B cell (primary cell): ENCODE results near the gene HJV. TPM values are rescaled to one million over a fixed set of nuclear protein-coding genes. Genes with fewer than 3 reads are reported as not detected.

ENCODE experiments used
- ATAC-seq: fragments of 200-7000 bp; cut with Tn5 transposase; one replicate; pipeline ENCODE4 v1.10.0; 2021; ENCODE audit warnings: low read depth, mild to moderate bottlenecking, moderate number of reproducible peaks, moderate library complexity
- CTCF ChIA-PET: fragments of 350-600 bp; sonication (Branson Sonifier 250); formaldehyde crosslinking; loops from one replicate; lab custom pipeline; 2021; ENCODE audit warnings: antibody characterized with exemption, inconsistent platforms; lab: Charles Lee
- POLR2A ChIA-PET: fragments of 350-600 bp; sonication (Branson Sonifier 250); formaldehyde crosslinking; loops from one replicate; lab custom pipeline; 2021; ENCODE audit warnings: antibody characterized with exemption; lab: Charles Lee
- DNase-seq: peaks from one replicate; pipeline ENCODE4 v3.0.0; 2013
- H2AFZ ChIP-seq: 2 replicates; pipeline ENCODE4 v1.6.1; 2012; ENCODE audit warnings: mild to moderate bottlenecking, low read depth, low read length; ENCODE audit not compliant: insufficient read depth, poor library complexity, severe bottlenecking
- H3K27ac ChIP-seq, 2 donors: 1 replicate in 1 of 2; 2 replicates in 1 of 2; pipeline ENCODE4 v1.5.1; 2012 to 2013; ENCODE audit warnings: low read length in 2 of 2, mild to moderate bottlenecking in 2 of 2, moderate library complexity in 1 of 2
- H3K27me3 ChIP-seq, 4 experiments: fragments of 200-600 bp in 1 of 4; sonication (generic) in 1 of 4; replicated peaks in 1 of 4; 1 replicate in 2 of 4; 2 replicates in 2 of 4; pipeline versions ENCODE4 v1.6.1 to v1.7.0; 2013 to 2016; ENCODE audit warnings: low read length in 3 of 4, mild to moderate bottlenecking in 2 of 4, mixed read lengths in 1 of 4, moderate library complexity in 1 of 4; ENCODE audit not compliant: insufficient read depth in 4 of 4, control insufficient read depth in 3 of 4; ENCODE audit errors: control extremely low read depth in 1 of 4
- H3K36me3 ChIP-seq, 2 experiments: replicated peaks in 1 of 2; 1 replicate in 1 of 2; 2 replicates in 1 of 2; pipeline versions ENCODE4 v1.6.1 to v1.7.1; 2013; ENCODE audit warnings: low read length in 1 of 2; ENCODE audit not compliant: insufficient read depth in 2 of 2, control insufficient read depth in 1 of 2; ENCODE audit errors: control extremely low read depth in 1 of 2, extremely low read depth in 1 of 2
- H3K4me1 ChIP-seq, 2 donors: fragments of 200-600 bp in 1 of 2; sonication (generic) in 1 of 2; 1 replicate in 1 of 2; 2 replicates in 1 of 2; pipeline versions ENCODE4 v1.5.1 to v1.6.1; 2013 to 2017; ENCODE audit warnings: low read length in 2 of 2; ENCODE audit not compliant: control insufficient read depth in 2 of 2, insufficient read depth in 2 of 2
- H3K4me2 ChIP-seq: replicated peaks from 2 replicates; pipeline ENCODE3; 2012; ENCODE audit warnings: mild to moderate bottlenecking, low read depth, low read length; ENCODE audit not compliant: poor library complexity, severe bottlenecking
- H3K4me3 ChIP-seq, 5 experiments: fragments of 200-600 bp in 1 of 5; sonication (generic) in 1 of 5; 1 replicate in 3 of 5; 2 replicates in 2 of 5; pipeline versions ENCODE4 v1.5.1 to v1.7.0; 2011 to 2016; ENCODE audit warnings: low read length in 4 of 5, mild to moderate bottlenecking in 4 of 5, low read depth in 2 of 5, control low read depth in 1 of 5, moderate library complexity in 1 of 5; ENCODE audit not compliant: insufficient read depth in 1 of 5; ENCODE audit errors: control extremely low read depth in 1 of 5, extremely low read depth in 1 of 5
- H3K79me2 ChIP-seq: fragments of 200-600 bp; sonication (generic); one replicate; pipeline ENCODE4 v1.6.0; 2016; ENCODE audit warnings: low read length; ENCODE audit not compliant: control insufficient read depth, insufficient read depth
- H3K9ac ChIP-seq: fragments of 200-600 bp; sonication (generic); 2 replicates; pipeline ENCODE4 v1.6.1; 2017; ENCODE audit warnings: mild to moderate bottlenecking, low read length, moderate library complexity
- H3K9me3 ChIP-seq, 3 donors: one replicate each; pipeline versions ENCODE4 v1.6.1 to v1.7.1; 2013; ENCODE audit warnings: low read length in 2 of 3; ENCODE audit not compliant: control insufficient read depth in 2 of 3, insufficient read depth in 1 of 3; ENCODE audit errors: control extremely low read depth in 1 of 3
- H4K20me1 ChIP-seq: 2 replicates; pipeline ENCODE4 v1.6.0; 2012; ENCODE audit warnings: mild to moderate bottlenecking, low read length; ENCODE audit not compliant: insufficient read depth, control insufficient read depth, poor library complexity, severe bottlenecking
- H3K27ac Mint-ChIP-seq: one replicate; pipeline ENCODE4 v1.8.0; 2021; ENCODE audit warnings: mixed read lengths
- H3K27me3 Mint-ChIP-seq: one replicate; pipeline ENCODE4 v1.8.0; 2021; ENCODE audit warnings: mixed read lengths
- H3K4me1 Mint-ChIP-seq: one replicate; pipeline ENCODE4 v1.8.0; 2021; ENCODE audit warnings: mixed read lengths
- H3K4me3 Mint-ChIP-seq: one replicate; pipeline ENCODE4 v1.8.0; 2021; ENCODE audit warnings: mixed read lengths
- H3K9me3 Mint-ChIP-seq: one replicate; pipeline ENCODE4 v1.8.0; 2022; ENCODE audit warnings: mixed read lengths; ENCODE audit not compliant: insufficient read depth
- CTCF ChIP-seq: fragments of 200-600 bp; IDR thresholded peaks from one replicate; pipeline ENCODE4 v1.8.0; 2022; ENCODE audit warnings: antibody characterized with exemption, mild to moderate bottlenecking
- EZH2 ChIP-seq: IDR thresholded peaks from 2 replicates; pipeline ENCODE4 v1.6.1; 2012; ENCODE audit warnings: borderline replicate concordance, low read depth, mild to moderate bottlenecking, moderate library complexity, low read length; ENCODE audit not compliant: insufficient read depth, poor library complexity, severe bottlenecking
- WGBS: methylation state at CpG from one replicate; pipeline ENCODE4 v1.1.5; 2013; ENCODE audit warnings: missing lambda C conversion rate; ENCODE audit not compliant: insufficient coverage; 5-methylcytosine and 5-hydroxymethylcytosine counted together
- intact Hi-C: fragments of 100-400 bp; cut with micrococcal nuclease; formaldehyde crosslinking; loops from one replicate; pipeline ENCODE4 v1.10.0; 2022
- polyA plus RNA-seq: library from polyadenylated mRNA; depleted of rRNA; stranded (reverse); fragments of >200 nt; gene quantifications from 2 replicates; pipeline ENCODE4 v1.2.3, GENCODE V29; 2012
- total RNA-seq, 2 donors: library from RNA; stranded (reverse); fragments of 120-200 nt in 1 of 2; gene quantifications; 1 replicate in 1 of 2; 2 replicates in 1 of 2; pipeline versions ENCODE4 v1.2.3 to v1.2.4, GENCODE V29; 2013 to 2022

The HJV gene
- total and polyA plus RNA-seq, 2 donors (not counting 1 experiment from before 2014, with no cell fraction given) = not detected

DNA sequence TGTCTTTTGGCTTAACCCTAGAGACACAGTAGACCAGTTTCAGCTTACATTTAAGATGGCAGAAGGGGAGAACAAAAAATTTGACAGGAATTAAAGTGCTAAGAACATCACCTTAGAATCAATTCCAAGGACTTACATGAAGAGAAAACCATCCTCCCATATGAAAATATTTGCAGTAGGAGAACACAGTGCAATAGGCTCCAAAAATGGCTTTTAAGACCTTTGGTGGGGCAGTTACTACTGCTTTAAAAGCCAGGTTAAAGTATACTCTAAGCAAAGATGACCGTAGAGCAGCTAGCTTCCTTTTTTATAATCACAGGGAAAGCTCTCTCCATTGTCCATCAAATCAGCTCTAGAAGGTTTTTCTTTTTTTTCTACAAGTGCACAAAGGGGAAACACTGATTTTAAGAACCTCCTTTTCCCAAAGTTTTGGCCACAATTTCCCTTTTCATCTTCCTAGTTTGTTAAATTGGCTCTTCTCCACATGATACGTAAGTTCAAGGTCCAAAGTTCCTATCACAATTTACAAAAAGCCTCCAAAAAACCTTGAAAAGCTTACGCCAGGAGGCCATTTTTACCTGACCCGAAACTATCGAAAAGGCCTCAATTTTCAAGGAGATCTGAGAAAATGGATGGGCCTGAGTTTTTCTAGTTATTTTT lies 28.4 kb downstream of the HJV start:
- Histone ChIP-seq H4K20me1 (peaks cover 39% of the 10 kb centered on the region), H3K27me3 (no peaks in the 10 kb centered on the region), H3K36me3 (peaks cover 12 to 40% of the 10 kb centered on the region in 2 experiments), H3K79me2 (peaks cover 46% of the 10 kb centered on the region), H3K4me1 (peaks cover 39 to 52% of the 10 kb centered on the region in 2 donors), H3K9ac (peak overlapping the region; percentile 81), H2AFZ (no peak overlapping the region), H3K9me3 (no peaks in the 10 kb centered on the region), H3K4me3 (peak overlapping the region; percentile 81 to 100 (median 95)), H3K27ac (peak overlapping the region; percentile 6 to 82), H3K4me2 (peak overlapping the region; percentile 80)
- DNase-seq (no peak), ATAC-seq (no peak)
- POLR2A ChIA-PET = interaction anchor here (1.4 to 12.1 kb wide), 4 partner anchors 8 to 29 kb away, joined by 5 to 131 read pairs (median 6); partner anchors contain the start of genes ANKRD34A and POLR3GL
- Mint-ChIP-seq H3K9me3 (no peaks in the 10 kb centered on the region), H3K27me3 (no peaks in the 10 kb centered on the region), H3K4me3 (peak overlapping the region; percentile 95), H3K27ac (peak overlapping the region; percentile 100), H3K4me1 (peaks cover 73% of the 10 kb centered on the region)
- intact Hi-C loops = no loop called here
- CTCF ChIA-PET = interaction anchor here (1.0 to 14.8 kb wide), 4 partner anchors 9 to 148 kb away, joined by 4 to 207 read pairs (median 70); partner anchors contain the start of gene NUDT17
- WGBS = 40% methylated on average over 2 of the region's 5 CpGs
- TF ChIP-seq EZH2 = no peak

- intact Hi-C loops = no loop called here
- Mint-ChIP-seq H3K4me1 (peaks cover 73% of the 10 kb centered on the region), H3K9me3 (no peaks in the 10 kb centered on the region), H3K4me3 (peak overlapping the region; percentile 95), H3K27me3 (no peaks in the 10 kb centered on the region), H3K27ac (peak overlapping the region; percentile 100)
- ChIA-PET CTCF (interaction anchor here (1.6 to 14.8 kb wide), 3 partner anchors 12 to 147 kb away, joined by 4 to 207 read pairs (median 135); partner anchors contain the start of gene NUDT17), POLR2A (interaction anchor here (1.1 to 12.1 kb wide), 2 partner anchors 14 to 15 kb away, joined by 3 to 131 read pairs; no protein-coding TSS in a partner anchor)
- H3K36me3 ChIP-seq = peaks cover 12 to 40% of the 10 kb centered on the region in 2 experiments
- no CpG with 5 or more reads among the region's 1 CpG for WGBS
- H3K4me3 ChIP-seq = peak overlapping the region; percentile 81 to 100 (median 95)
- DNase-seq = no peak
- peaks cover 46% of the 10 kb centered on the region for H3K79me2 ChIP-seq
- TF ChIP-seq EZH2 (no peak), CTCF (no peak)
- no peaks in the 10 kb centered on the region for H3K9me3 ChIP-seq
- no peak overlapping the region for H2AFZ ChIP-seq
- ATAC-seq = no peak
- H3K4me2 ChIP-seq = peak overlapping the region; percentile 80
- H4K20me1 ChIP-seq = peaks cover 39% of the 10 kb centered on the region
- peak overlapping the region; percentile 6 to 82 for H3K27ac ChIP-seq
- peak overlapping the region; percentile 81 for H3K9ac ChIP-seq
- H3K4me1 ChIP-seq = peaks cover 38 to 46% of the 10 kb centered on the region in 2 donors
- no peaks in the 10 kb centered on the region for H3K27me3 ChIP-seq
Observed at GRCh38 chr1:145992502-145992936, 29.0 kb downstream of the HJV start.
